ENCODE results near the gene CCAR1. TPM values are rescaled to one million over a fixed set of nuclear protein-coding genes. Genes with fewer than 3 reads are reported as not detected.

The CCAR1 gene
- polyA plus RNA-seq, 3 donors: 16.7 to 26.3 (median 23.4) TPM

- DNase-seq: peak in 1 of 3 donors; percentile 2
- no peaks in the 10 kb centered on the region for H3K9me3 Mint-ChIP-seq
- H3K36me3 Mint-ChIP-seq: peaks cover 78 to 93% of the 10 kb centered on the region in 2 donors
- H3K4me1 Mint-ChIP-seq: peaks cover 5% of the 10 kb centered on the region
- no peak overlapping the region for H3K4me3 ChIP-seq (replicated peaks in 1 of 3; ENCODE audit: low read depth in 2 of 3, low read length in 3 of 3)
- no peak overlapping the region for H3K9ac ChIP-seq (ENCODE audit: insufficient read depth, low read length, poor library complexity, severe bottlenecking)
- peak overlapping the region in 1 of 2 donors; percentile 47 for H3K27ac ChIP-seq (ENCODE audit: low read depth in 1 of 2, low read length in 2 of 2)
- H2AFZ ChIP-seq (ENCODE audit: insufficient read depth, low read depth, low read length, poor library complexity, severe bottlenecking): no peak overlapping the region
- intact Hi-C loops (cut with micrococcal nuclease): loop anchor here in 1 of 2 donors (10.0 kb wide), 1 partner anchor 222 kb away; no protein-coding TSS in a partner anchor
- no peaks in the 10 kb centered on the region for H3K27me3 Mint-ChIP-seq (ENCODE audit: low read depth in 3 of 3)
- H3K27ac Mint-ChIP-seq: peak overlapping the region in 5 of 7 donors; percentile 42 to 80 (median 57)
- H3K36me3 ChIP-seq (replicated peaks in 1 of 2; ENCODE audit: control insufficient read depth in 1 of 2, insufficient read depth in 2 of 2, low read length in 2 of 2): peaks cover 93 to 100% of the 10 kb centered on the region in 2 donors
- WGBS (ENCODE audit: insufficient coverage): 86% methylated on average over 1 of the region's 2 CpGs
- no peaks in the 10 kb centered on the region for H4K20me1 ChIP-seq (ENCODE audit: insufficient read depth, low read length)
- TF ChIP-seq CTCF (IDR thresholded peaks at IDR 0.05): no peak
- H3K4me3 Mint-ChIP-seq: no peak overlapping the region
- no peak overlapping the region for H3K4me2 ChIP-seq (replicated peaks; ENCODE audit: extremely low read depth, low read length, poor library complexity, severe bottlenecking)
- H3K27me3 ChIP-seq (ENCODE audit: control insufficient read depth in 2 of 2, insufficient read depth in 2 of 2, low read length in 2 of 2): no peaks in the 10 kb centered on the region
- no peaks in the 10 kb centered on the region for H3K79me2 ChIP-seq (ENCODE audit: insufficient read depth, low read length)
- H3K9me3 ChIP-seq (replicated peaks in 1 of 2; ENCODE audit: control insufficient read depth in 1 of 2, insufficient read depth in 1 of 2, low read length in 2 of 2): no peaks in the 10 kb centered on the region
- H3K4me1 ChIP-seq (ENCODE audit: control insufficient read depth in 1 of 2, insufficient read depth in 2 of 2, low read length in 2 of 2): peaks cover 0 to 4% of the 10 kb centered on the region in 2 donors
Observed at GRCh38 chr10:68752711-68753350, 31.8 kb downstream of the CCAR1 start.

DNA sequence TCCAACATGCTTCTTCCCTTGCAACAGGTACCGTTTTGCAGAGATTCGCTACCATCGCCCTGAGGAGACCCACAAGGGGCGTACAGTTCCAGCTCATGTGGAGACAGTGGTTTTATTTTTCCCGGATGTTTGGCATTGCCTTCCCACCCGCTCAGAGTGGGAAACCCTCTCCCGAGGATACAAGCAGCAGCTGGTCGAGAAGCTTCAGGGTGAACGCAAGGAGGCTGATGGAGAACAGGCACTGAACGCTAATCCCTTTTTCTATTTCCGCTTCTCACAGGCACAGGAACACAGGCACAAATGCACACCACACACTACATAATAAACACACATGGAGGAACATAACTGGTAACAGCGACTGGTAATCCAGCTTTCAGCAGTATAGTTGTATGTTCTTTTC, 35.2 kb downstream of the CCAR1 start:
- Histone ChIP-seq H3K79me2 (ENCODE audit: insufficient read depth, low read length) (no peaks in the 10 kb centered on the region), H3K36me3 (replicated peaks in 1 of 2; ENCODE audit: control insufficient read depth in 1 of 2, insufficient read depth in 2 of 2, low read length in 2 of 2) (peaks cover 90 to 97% of the 10 kb centered on the region in 2 donors), H2AFZ (ENCODE audit: insufficient read depth, low read depth, low read length, poor library complexity, severe bottlenecking) (no peak overlapping the region), H3K4me1 (ENCODE audit: control insufficient read depth in 1 of 2, insufficient read depth in 2 of 2, low read length in 2 of 2) (peaks cover 0 to 4% of the 10 kb centered on the region in 2 donors), H3K27me3 (ENCODE audit: control insufficient read depth in 2 of 2, insufficient read depth in 2 of 2, low read length in 2 of 2) (no peaks in the 10 kb centered on the region), H3K27ac (ENCODE audit: low read depth in 1 of 2, low read length in 2 of 2) (no peak overlapping the region), H3K4me2 (replicated peaks; ENCODE audit: extremely low read depth, low read length, poor library complexity, severe bottlenecking) (no peak overlapping the region), H3K9me3 (replicated peaks in 1 of 2; ENCODE audit: control insufficient read depth in 1 of 2, insufficient read depth in 1 of 2, low read length in 2 of 2) (no peaks in the 10 kb centered on the region), H4K20me1 (ENCODE audit: insufficient read depth, low read length) (no peaks in the 10 kb centered on the region), H3K4me3 (replicated peaks in 1 of 3; ENCODE audit: low read depth in 2 of 3, low read length in 3 of 3) (no peak overlapping the region), H3K9ac (ENCODE audit: insufficient read depth, low read length, poor library complexity, severe bottlenecking) (no peak overlapping the region)
- intact Hi-C loops (cut with micrococcal nuclease): loop anchor here in 1 of 2 donors (10.0 kb wide), 1 partner anchor 219 kb away; no protein-coding TSS in a partner anchor
- H3K4me3 Mint-ChIP-seq: no peak overlapping the region
- no peak for DNase-seq
- peaks cover 5% of the 10 kb centered on the region for H3K4me1 Mint-ChIP-seq
- H3K9me3 Mint-ChIP-seq: no peaks in the 10 kb centered on the region
- TF ChIP-seq CTCF (IDR thresholded peaks at IDR 0.05): no peak
- H3K27me3 Mint-ChIP-seq (ENCODE audit: low read depth in 3 of 3): no peaks in the 10 kb centered on the region
- H3K27ac Mint-ChIP-seq: no peak overlapping the region
- WGBS (ENCODE audit: insufficient coverage): 100% methylated on average over 6 of the region's 12 CpGs
- H3K36me3 Mint-ChIP-seq: peaks cover 73 to 91% of the 10 kb centered on the region in 2 donors
